Caki2 (cell line): ENCODE results near the gene POMT1. TPM values are rescaled to one million over a fixed set of nuclear protein-coding genes. Genes with fewer than 3 reads are reported as not detected.
"Not testable (repeated sequence)": the region's sequence is repeated elsewhere in the genome, so short reads cannot be mapped to it uniquely, and the experiment has no call there.

Experiments used
- DNase-seq: peaks from one replicate; pipeline ENCODE4 v3.0.0-alpha.2; 2015; ENCODE audit warnings: low read depth
- in situ Hi-C: cut with HindIII; loops from 2 replicates; pipeline ENCODE4 v1.10.0; 2016; ENCODE audit warnings: low sequenced_read_pairs, low pct_unique_long_range_greater_than_20kb, mixed read lengths
- total RNA-seq: library from RNA; depleted of rRNA; stranded (reverse); fragments of >200 nt; shearing (Covaris generic); gene quantifications from 2 replicates; pipeline ENCODE4 v1.2.3, GENCODE V29; 2014; ENCODE audit warnings: low replicate concordance; rRNA removed

POMT1 gene
- 29.6 and 30.9 TPM in 2 replicates for total RNA-seq

- in situ Hi-C loops: no loop called here
- DNase-seq: peak; percentile 77
These were observed at the start of gene POMT1 for GRCh38 chr9:131502781-131503625. Gene POMT1, plus strand, starts transcription at chr9:131502918. Its CDS starts 1,301 bp downstream, at chr9:131504219.

GRCh38 chr9:131454028-131454427, 48.7 kb upstream of the POMT1 start:
- no peak for DNase-seq

GRCh38 chr9:131455655-131456054, 47.1 kb upstream of the POMT1 start:
- DNase-seq, in situ Hi-C loops: not testable (repeated sequence)

More at GRCh38 chr9:131454028-131454427, 48.7 kb upstream of the POMT1 start:
- in situ Hi-C loops: no loop called here

- in situ Hi-C loops: no loop called here
- no peak for DNase-seq
These were observed 45.0 kb upstream of the POMT1 start for GRCh38 chr9:131457746-131458145.

- DNase-seq: no peak
- in situ Hi-C loops: no loop called here
These were observed 43.7 kb upstream of the POMT1 start for GRCh38 chr9:131459056-131459455.

GRCh38 chr9:131461166-131461565, 41.6 kb upstream of the POMT1 start:
- in situ Hi-C loops: no loop called here
- no peak for DNase-seq

GRCh38 chr9:131464354-131465000, 38.2 kb upstream of the POMT1 start:
- in situ Hi-C loops: no loop called here

GRCh38 chr9:131465401-131465800, 37.3 kb upstream of the POMT1 start:
- DNase-seq: no peak
- in situ Hi-C loops: no loop called here

More at GRCh38 chr9:131464354-131465000, 38.2 kb upstream of the POMT1 start:
- no peak for DNase-seq

- in situ Hi-C loops: no loop called here
- no peak for DNase-seq
These were observed 35.3 kb upstream of the POMT1 start for GRCh38 chr9:131467214-131467935.

- no peak for DNase-seq
- in situ Hi-C loops: no loop called here
These were observed 34.7 kb upstream of the POMT1 start for GRCh38 chr9:131468031-131468430.

- in situ Hi-C loops: no loop called here
- no peak for DNase-seq
These were observed 33.4 kb upstream of the POMT1 start for GRCh38 chr9:131469356-131469755.

- in situ Hi-C loops: no loop called here
- no peak for DNase-seq
These were observed 32.8 kb upstream of the POMT1 start for GRCh38 chr9:131469951-131470350.

- in situ Hi-C loops: no loop called here
- no peak for DNase-seq
These were observed 32.1 kb upstream of the POMT1 start for GRCh38 chr9:131470581-131470991.

GRCh38 chr9:131472085-131472484, 30.6 kb upstream of the POMT1 start:
- DNase-seq, in situ Hi-C loops: not testable (repeated sequence)

GRCh38 chr9:131473198-131473885, 29.4 kb upstream of the POMT1 start:
- peak; percentile 29 for DNase-seq
- in situ Hi-C loops: no loop called here

- DNase-seq: no peak
- in situ Hi-C loops: no loop called here
These were observed 28.8 kb upstream of the POMT1 start for GRCh38 chr9:131473891-131474290.

- DNase-seq: no peak
- in situ Hi-C loops: no loop called here
These were observed 28.0 kb upstream of the POMT1 start for GRCh38 chr9:131474711-131475110.
